HG03432 (cell line): Measurements from ENCODE around the gene MYO18A.

ENCODE experiments used
- ATAC-seq: cut with Tn5 transposase; IDR thresholded peaks from one replicate; pipeline ENCODE4 v1.9.1; 2021; ENCODE audit warnings: mild to moderate bottlenecking, moderate library complexity; ENCODE audit not compliant: unreplicated experiment

Gene MYO18A

DNA sequence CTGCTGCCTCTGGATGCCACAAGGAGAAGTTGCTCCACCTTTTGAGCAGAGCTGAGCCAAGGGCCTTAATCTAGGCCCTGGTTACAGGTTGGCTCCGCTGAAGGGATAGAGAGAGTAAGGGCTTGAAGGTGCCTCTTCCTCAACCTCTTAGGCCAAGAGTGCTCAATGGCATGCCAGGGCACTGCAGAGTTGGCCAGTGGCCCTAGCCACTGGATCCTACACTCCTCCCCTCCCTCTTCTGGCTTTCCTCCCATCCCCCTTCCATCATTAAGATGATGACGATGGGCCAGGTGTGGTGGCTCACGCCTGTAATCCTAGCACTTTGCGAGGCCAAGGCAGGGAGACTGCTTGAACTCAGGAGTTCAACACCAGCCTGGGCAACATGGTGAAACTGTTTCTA, 50.5 kb downstream of the MYO18A start:
- no peak for ATAC-seq

DNA sequence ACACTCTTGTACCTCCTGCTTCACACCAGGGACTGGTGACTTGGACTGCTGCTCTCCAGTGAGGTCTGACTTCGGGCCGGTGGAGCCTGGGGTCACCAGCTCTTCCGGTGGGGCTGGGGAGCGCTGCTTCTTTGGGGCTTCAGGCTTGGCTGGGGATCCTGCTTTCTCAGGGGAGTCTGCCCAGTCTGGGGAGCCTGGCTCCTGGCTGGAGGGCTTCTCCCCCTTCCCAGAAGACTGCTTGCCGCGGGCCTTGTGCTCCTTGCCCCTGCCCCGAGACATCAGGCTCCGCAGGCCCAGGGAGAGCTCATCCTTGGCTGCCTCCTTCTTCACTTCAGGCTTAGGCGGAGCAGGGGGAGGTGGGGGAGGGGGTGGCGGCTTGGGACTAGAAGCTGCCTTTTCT, 52.4 kb downstream of the MYO18A start:
- ATAC-seq = no peak

DNA sequence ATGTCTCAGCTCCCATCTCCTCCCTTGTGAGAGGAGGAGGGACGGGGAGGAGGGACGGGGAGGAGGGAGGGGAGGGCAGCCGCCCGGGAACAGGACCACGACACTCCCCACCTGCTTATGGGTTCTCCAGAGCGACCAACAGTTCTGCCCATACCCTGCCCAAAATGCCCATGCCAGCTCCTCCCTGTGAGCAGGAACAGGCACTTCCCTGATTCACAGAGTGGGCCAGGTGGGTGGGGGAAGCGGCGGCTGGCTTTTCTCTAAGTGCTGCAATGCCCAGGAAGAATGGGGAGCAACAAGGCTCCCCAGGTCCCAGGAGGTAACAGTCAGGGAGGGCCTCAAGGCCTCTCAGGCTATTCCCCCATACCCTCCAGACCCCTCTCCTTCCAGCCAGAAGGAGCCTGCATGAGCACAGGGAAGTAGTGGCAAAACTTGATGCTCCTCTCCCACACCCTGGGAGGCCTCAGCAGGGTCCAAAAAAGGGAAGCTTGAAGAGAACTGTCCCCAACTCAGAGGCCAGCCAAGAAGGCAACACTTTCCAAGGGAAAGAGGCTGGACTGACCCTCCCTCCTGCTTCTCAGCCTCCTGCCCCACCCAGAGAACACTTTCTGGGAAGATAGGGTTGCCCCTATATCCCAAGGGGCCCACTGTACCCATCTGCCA, 53.8 kb downstream of the MYO18A start:
- ATAC-seq = no peak

DNA sequence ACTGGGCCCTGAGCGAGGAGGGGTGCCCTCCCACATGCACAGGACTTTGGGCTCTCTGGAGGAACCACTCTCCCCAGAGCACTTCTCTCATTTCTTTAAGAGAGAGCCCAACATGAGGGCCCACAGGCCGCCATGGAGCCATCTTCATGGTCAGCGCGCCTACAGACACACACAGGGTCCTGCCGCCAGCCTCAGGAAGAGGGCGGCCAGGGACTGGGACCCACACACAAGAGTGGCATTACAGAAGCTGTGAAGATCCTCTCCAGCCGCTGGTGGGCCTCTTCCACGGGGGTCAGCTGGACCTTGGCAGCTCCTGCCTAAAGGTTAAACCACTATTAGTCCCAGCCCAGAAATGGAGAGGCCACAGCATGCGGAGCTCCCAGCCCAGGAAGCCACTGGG, 54.5 kb downstream of the MYO18A start:
- ATAC-seq = no peak

DNA sequence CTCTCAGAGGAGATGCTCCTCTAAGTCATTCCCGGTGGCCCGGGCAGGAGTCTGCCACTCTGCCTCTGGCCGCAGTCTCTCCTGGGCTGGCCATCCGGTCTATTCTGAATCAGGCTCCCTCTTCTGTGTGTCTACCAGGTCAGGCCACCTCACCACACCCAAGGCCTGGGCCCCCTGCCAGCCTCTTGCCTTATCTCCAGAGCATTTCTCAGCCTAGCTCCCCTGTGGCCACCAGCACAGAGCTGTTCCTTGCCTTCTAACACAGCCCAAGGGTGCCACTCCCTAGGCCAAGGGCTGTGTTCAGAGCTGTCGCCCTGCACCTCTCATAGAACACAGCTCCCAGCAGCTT, 55.3 kb downstream of the MYO18A start:
- no peak for ATAC-seq

DNA sequence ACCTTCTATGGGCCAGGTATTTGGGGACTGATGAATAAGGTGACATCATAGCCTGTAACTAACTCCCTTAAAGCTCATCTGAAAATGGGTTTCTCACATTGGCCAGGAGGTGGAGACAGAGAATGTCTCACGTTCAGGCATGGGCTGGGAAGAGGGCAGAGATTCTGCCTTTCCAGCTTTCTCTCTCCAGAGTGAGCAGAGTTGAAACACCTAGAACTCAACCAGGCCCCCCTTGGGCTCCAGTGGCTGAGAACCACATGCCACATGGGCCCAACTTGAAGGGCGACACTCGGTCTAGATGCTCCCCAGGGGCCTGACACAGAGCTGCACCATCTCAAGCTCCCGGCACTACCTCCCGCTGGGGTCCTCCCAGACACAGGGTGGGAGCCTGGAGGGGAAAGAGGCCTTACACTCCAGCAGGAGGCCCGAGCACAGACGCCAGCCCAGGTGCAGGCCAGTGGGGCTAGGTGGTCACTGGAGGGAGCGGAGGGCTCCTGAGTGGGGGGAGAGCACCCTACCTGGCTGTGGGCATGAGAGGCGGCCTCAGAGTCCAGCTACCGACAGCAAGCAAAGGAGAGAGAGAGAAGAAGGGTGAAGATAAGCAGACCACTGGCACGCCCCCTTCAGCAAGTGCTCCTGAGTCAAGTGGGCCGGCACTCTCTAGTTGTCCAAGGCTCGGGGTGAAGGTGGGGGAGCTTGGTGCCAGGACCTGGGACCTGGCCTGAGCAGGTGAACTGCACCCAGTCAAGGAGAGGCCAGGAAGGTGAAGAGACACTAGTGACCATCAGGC, 55.9 kb downstream of the MYO18A start:
- no peak for ATAC-seq

DNA sequence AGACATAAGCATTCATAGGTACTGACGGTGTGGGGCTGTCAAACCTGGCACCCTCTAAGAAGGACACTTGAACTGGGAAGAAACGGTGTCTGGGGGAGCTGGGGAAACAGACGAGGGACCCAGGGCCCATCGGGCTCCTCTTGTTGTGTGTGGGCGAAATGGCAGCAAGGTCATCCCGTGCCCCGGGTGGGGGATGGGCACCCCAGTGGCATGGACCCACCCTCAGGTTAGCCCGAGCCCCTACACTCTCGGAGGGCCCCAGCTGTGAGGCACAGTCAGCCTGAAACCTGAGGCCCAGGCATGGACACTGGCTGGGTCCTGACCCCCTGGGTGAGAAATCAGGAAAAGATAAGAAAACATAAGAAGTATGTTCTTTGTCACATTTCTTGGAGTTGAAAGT, 57.1 kb downstream of the MYO18A start:
- ATAC-seq = no peak

DNA sequence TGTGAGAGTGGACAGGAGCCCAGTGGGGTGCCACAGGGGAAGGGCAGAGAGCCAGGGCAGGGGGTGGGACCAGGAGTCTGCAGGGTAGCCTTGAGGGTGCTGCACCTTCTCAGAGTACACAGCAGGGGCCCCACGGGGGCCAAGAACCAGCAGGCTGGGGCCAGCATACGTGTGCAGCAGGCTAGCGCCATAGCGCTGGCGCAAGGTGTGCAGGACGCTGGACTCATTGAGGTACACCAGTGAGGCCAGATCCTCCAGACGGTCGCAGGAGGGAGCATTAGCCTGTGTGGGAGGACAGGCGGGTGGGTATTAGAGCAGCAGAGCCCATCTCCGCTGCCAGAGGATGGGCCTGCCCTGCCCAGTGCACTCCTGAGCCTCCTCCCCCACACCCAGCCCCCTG, 58.8 kb downstream of the MYO18A start:
- no peak for ATAC-seq

DNA sequence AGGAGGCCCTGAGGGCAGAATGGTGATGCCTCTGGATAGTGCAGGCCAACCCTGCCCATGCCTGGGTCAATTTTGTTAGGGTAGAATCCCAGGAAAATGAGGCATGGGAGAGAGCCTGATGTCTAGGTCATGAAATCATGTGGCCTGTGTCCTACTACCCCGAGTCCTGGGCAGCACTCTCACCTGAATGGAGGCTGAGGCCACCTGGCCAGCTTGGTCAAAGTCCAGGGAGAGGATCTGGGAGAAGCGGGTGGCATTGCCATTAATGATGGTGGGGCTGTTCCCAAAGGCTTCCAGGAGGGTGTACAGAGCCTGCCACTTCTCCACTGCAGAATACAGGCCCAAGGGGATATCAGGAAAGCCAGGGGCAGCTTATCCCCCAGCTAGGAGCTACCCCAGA, 59.8 kb downstream of the MYO18A start:
- no peak for ATAC-seq

DNA sequence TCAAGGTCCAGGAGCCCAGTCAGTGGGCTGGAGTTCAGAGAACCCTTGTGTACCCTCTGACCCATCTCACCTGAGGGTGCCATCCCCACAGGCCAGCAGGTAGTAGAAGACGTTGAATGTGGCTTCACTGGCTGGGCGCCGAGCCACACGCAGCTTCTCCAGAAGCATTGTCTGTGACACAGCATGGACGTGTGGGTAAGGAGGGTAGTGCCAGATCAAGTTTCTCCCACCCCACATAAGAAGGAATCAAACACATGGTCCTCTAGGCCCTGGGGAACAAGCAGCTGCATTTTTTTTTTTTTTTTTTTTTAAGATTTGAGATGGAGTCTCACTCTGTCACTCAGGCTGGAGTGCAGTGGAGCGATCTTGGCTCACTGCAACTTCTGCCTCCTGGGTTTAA, 60.9 kb downstream of the MYO18A start:
- ATAC-seq = no peak

DNA sequence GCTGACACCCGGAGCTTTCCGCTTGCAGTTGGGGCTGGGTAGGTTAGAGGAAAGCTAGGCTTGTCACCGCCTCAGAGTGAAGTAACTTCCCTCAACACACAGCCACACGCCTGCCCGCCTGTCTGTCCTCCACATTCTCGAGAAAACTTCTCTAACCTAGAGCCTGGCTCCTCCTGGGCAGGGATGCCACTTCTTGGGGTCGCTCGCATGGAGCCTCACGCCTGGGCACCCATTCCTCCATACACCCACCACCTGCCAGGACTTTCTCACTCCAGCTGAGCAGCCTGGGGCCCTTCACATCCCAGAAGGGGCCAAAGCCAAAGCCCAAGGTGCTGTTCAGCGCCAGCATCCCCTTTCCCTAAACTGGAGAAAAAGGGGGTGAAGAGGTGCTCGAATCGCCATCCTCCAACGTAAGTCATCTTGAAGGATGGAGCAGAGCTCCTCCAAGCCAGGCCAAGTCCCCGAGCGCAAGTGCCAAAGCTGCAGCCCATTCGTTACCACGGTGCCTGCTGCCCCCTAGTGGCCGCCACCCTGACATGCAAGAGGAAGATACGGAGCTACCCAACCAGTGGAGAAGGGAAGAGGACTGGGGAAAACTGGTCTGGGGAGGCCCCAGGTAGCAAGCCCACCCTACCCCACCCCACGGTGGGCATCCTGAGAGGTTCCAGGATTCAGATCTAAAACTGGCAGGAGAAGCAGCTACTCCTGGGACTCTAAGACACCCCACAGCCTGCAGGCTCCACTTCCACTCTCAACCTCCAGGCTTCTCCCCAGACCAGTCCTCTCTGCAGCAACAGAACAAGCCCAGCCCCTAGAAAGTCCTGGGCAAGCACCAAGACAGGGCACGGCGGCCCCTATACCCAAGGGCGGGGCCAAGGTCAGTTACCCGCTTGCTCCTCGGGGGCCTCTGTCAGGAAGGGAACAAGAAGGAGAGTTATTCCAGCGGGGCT, 63.1 kb downstream of the MYO18A start:
- ATAC-seq = no peak

DNA sequence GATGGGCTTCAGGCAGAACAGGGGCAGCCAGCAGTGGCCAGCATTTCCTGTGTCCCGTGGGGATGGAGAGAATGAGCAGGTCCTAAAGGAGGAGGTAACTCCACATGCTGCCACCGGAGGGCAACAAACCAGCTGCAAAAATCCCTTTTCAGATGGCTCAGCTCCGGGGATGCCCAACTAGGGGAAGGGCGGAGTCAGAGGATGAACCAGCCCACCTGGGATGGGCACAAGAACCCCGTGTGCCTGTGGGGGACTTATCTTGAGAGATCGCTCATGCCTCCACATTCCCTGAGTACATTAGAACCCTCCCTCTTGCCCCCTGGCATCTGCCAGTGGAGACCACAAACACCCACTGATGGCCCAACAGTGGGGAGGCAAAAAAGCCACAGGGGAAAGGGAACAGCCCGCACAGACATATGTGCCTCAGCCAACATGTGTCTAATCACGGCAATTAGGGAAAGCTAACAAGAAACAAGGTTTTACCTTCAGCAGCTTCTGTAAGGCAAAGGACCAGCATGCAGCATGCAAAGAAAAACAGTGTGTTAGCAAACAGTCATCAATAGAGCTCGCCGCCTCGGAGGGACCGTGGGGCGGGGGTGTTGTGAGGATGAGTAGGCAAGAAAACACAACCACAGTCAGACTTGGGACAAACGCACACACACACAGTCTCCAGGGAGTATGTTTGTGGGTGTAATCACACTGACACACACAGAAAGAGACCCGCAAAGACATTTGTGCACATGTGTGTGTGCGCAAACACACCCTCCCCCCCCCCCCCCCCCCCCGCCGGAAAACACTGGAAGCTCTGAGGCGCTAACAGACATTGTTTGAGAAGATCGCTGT, 64.0 kb downstream of the MYO18A start:
- no peak for ATAC-seq

DNA sequence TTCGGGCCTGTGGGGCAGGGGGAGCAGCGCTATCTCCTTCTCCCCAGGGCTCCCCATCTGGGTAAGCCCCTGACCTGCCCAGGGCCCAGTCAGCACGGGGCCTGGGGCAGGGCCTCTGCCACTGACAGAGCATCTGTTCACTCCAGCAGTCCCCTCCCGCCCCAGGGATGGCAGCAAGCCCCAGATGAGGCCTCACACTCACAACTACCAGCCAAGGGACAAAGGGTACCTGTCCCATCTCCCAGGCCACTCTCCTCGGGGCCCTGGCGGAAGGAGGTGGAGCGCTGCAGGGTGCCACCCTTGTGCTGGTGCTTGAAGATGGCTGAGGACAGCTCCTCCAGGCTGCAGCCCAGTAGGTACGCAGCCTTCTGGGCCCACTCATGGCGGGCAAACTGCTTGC, 64.8 kb downstream of the MYO18A start:
- no peak for ATAC-seq

DNA sequence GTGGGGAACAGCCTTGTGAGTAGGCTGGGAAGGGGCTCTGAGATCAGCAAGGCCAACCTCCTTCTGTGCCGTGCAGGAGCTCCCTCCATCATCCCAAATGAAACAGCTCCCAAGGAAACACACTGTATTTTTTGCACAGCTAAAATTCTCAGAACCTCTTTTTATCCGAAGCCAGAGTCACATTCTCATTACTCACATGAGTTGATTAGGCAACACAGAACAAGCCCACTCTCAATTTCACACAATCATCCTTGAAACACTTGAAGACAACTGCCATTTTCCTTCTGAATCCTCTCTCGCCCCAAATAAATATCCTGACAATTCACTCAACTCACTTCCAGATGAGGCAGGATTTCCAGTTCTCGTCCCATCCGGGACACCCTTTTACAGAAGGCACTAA, 66.1 kb downstream of the MYO18A start:
- no peak for ATAC-seq

DNA sequence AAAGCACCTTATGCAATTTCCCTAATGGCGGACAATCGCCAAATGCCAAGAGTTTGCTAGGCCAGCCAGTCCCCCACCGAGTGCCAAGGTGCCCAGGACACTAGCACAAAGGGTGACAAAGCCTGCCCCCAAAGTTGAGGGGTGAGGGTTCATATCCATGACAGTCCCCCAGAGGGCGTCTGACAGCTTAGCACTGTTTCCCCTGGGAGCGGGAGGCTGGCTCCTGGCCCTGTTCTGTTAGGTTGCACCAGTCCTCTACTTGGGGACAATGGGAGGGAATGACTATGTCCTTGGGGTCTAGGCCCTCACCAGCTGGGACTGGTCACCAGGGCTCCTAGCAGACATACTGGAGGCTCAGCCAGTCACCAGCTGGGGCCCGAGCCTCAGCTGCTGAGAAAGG, 66.9 kb downstream of the MYO18A start:
- ATAC-seq = no peak

DNA sequence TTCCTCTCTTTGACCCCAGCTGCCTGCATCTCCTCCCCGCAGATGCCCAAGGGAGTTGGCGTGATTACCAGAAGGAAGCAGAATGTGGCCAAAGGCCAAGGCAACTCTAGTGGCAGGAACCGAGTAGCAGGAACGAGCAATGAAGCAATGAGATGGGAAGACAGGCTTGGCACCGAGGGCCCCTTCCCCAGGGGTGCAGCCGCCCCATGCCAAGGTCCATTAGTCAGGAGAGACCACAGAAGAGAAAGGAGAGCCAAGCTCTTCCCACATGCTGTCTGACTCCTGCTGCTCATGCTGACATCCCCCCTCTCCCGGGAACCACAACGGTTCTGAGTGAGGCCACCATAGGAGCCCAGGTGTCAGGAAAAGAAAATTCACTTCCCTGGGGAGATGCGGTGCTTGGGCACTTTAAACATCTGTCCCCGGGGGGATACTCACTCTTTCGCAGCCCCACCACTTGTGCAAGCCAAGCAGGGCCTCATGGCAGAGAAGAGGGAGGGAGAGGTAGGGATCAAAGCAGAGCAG, 67.4 kb downstream of the MYO18A start:
- ATAC-seq = no peak

DNA sequence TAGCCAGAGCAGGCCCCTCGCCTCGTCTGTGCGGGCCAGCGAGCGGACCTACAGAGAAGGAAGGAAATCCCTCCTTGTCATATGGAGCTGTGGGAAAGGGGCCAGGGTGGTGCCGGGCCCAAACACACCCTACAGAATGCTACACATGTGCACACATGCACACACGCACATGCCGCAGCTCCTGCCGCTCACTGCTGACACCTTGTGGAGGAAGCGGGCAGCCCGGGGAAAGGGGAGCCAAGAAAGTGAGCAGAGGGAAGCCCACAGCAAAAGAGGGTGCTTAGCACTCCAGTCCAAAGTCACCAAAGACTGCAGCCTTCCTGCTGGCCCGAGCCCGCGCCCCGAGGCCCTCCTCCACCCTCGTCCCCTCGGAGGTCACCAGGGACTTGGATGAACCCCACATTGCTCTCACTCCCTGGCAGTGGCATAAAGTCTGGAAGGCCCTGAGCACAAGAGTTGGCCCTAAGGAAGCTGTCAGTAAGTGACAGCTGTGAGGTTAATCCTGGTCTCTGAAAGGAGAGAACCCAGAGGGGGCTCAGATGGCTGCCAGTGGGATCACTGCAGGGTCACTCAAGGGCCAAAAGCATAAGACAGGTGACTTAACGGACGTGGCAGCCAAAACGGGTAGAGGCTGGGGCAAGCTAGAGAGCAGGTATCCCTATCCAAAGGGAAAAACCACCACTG, 68.2 kb downstream of the MYO18A start:
- ATAC-seq = no peak

DNA sequence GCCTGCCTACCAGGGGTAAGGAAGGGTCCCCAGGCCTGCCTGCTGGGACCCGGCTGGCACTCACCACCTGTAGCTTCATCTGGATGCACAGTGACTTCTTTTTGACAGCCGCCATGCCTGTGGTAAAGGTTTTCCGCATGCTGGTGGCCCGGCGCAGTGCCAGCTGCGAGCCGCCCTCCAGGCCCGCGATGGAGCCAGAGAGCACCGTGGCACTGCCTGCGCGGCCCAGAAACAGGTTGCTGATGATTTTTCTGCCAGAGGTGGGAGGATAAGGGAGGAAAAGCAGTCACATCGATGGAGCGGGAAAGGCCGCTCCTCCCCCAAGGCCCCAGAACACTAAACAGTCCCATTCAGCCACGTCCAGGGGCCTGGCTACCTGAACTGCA, 69.8 kb downstream of the MYO18A start:
- ATAC-seq = no peak

DNA sequence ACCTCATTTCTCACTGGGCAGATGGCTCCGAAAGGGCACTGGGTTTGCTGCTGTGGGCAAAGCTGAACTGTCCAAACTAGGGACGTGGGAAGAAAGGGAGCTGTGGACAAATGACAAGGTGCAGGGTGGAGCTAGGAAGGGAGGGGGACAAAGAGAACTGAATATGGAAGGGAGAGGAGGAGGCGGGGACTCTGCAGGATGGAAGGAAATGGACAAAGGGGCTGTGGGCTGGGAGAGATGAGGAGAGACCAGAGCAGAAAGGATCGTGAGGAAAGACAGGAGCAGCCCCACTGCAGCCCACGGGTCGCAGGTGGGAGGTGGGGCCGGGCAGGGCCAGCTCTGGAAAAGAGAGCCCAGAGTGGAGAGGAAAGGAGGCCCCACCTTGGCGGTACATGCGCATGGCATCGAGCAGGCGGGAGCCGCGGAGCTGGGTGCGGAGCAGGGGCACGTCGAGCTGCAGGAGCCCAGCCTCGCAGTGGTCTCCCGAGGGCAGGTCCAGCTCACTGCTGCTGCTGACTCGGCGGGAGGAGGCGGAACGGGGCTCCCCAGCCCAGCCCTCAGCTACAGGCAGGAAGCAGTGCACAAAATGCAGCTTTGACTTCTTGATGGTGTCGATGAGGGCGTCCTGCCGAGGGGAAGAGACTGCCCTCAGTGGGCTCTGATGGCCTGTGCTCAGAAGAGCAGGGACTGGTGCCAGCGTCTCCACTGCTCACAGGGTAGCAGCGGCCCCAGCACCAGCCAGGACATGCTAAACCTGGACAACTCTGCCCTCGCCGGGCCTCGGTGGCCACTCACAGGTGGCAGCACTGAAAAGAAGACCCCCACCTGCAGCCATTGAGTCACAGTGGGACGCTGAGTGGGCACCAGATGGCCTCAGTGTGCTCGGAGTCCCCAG, 70.5 kb downstream of the MYO18A start:
- no peak for ATAC-seq
